ENCODE results near the gene LRRC53. TPM values are rescaled to one million over a fixed set of nuclear protein-coding genes. Genes with fewer than 3 reads are reported as not detected.
A peak's percentile ranks its signal among the peaks of the same experiment; 100 is the strongest.

The LRRC53 gene
- total and polyA plus RNA-seq, 2 experiments from 2014 or later, result not detected

- no peak overlapping the region for H3K27ac ChIP-seq
- TF ChIP-seq EZH2 (IDR thresholded peaks at IDR 0.05; ENCODE audit: borderline replicate concordance), result no peak
- no peak for TF ChIP-seq EZH2phosphoT487 (IDR thresholded peaks at IDR 0.05; ENCODE audit: low read depth, severe bottlenecking, unreplicated experiment)
- no peak for TF ChIP-seq CTCF (IDR thresholded peaks at IDR 0.05; ENCODE audit: poor library complexity)
- 61% methylated on average over 2 of the region's 2 CpGs for WGBS (ENCODE audit: low lambda C conversion rate, missing lambda C conversion rate)
These were observed 78.1 kb downstream of the LRRC53 start for GRCh38 chr1:74434321-74434720.

DNA sequence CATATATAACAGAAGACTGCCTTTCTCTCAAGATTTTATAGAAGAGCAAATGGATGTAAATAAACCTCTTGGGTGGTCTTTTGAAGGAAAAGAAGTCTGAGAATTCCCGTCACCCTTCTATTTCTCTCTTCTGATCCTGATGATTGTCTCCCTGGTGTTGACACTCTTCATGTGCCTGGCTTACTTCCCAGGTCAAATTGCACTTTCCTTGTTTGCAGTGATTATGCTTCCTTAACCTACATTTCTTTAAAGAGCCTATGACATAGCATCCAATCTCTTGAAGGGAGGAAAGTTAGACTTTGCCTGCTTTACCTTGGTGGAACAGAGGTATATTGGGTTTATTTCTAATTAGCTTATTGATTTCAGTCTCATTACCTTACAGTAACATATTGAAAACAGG is 80.1 kb downstream of the LRRC53 start:
- Histone ChIP-seq H3K9me2 (replicated peaks; ENCODE audit: insufficient read depth) (no peaks in the 10 kb centered on the region), H3K36me3 (replicated peaks; ENCODE audit: insufficient read depth, low read depth) (no peaks in the 10 kb centered on the region), H3K4me3 (no peak overlapping the region), H3K27me3 (no peaks in the 10 kb centered on the region), H3K4me1 (ENCODE audit: insufficient read depth) (peaks cover 9% of the 10 kb centered on the region), H3K79me2 (no peaks in the 10 kb centered on the region), H3K4me2 (no peak overlapping the region), H3K27ac (no peak overlapping the region), H4K20me1 (ENCODE audit: insufficient read depth, poor library complexity, severe bottlenecking) (no peaks in the 10 kb centered on the region), H3K9me3 (ENCODE audit: low read depth) (no peaks in the 10 kb centered on the region), H2AFZ (no peak overlapping the region)
- TF ChIP-seq CTCF (IDR thresholded peaks at IDR 0.05; ENCODE audit: poor library complexity) (no peak), EZH2 (IDR thresholded peaks at IDR 0.05; ENCODE audit: borderline replicate concordance) (no peak), EZH2phosphoT487 (IDR thresholded peaks at IDR 0.05; ENCODE audit: low read depth, severe bottlenecking, unreplicated experiment) (no peak)
- WGBS (ENCODE audit: low lambda C conversion rate, missing lambda C conversion rate), result 0% methylated on average over 1 of the region's 1 CpG
- DNase-seq (ENCODE audit: low spot score), result no peak

More at GRCh38 chr1:74434321-74434720, 78.1 kb downstream of the LRRC53 start:
- Histone ChIP-seq H2AFZ (no peak overlapping the region), H3K4me1 (ENCODE audit: insufficient read depth) (peaks cover 9% of the 10 kb centered on the region), H3K4me3 (no peak overlapping the region), H3K9me2 (replicated peaks; ENCODE audit: insufficient read depth) (no peaks in the 10 kb centered on the region), H3K4me2 (no peak overlapping the region), H3K36me3 (replicated peaks; ENCODE audit: insufficient read depth, low read depth) (no peaks in the 10 kb centered on the region), H4K20me1 (ENCODE audit: insufficient read depth, poor library complexity, severe bottlenecking) (no peaks in the 10 kb centered on the region), H3K9me3 (ENCODE audit: low read depth) (no peaks in the 10 kb centered on the region), H3K79me2 (no peaks in the 10 kb centered on the region), H3K27me3 (no peaks in the 10 kb centered on the region)
- DNase-seq (ENCODE audit: low spot score), result no peak

DNA sequence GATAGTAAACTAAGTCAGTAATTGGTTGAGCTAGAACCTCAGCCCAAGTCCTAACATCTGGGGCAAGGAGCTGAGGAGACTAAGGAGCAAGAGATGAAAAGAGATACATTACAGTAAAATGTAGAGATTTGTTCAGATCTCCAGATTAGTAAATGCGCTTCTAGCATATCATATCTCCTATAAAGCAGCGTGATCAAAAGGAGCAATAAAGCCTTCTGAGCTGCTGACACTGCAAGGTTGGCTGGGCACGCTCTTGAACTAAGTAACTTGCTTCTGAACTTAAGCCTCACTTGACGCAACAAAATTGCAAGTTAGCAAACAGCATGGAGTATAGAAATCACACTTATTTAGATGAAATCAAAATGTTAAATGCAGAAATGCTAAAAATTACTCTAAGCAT is 80.9 kb downstream of the LRRC53 start:
- H3K36me3 ChIP-seq (replicated peaks; ENCODE audit: insufficient read depth, low read depth), result no peaks in the 10 kb centered on the region
- no peak overlapping the region for H3K4me3 ChIP-seq
- no peak overlapping the region for H3K27ac ChIP-seq
- no peaks in the 10 kb centered on the region for H3K9me3 ChIP-seq (ENCODE audit: low read depth)
- TF ChIP-seq CTCF (IDR thresholded peaks at IDR 0.05; ENCODE audit: poor library complexity), result no peak
- no peak for TF ChIP-seq EZH2 (IDR thresholded peaks at IDR 0.05; ENCODE audit: borderline replicate concordance)
- TF ChIP-seq EZH2phosphoT487 (IDR thresholded peaks at IDR 0.05; ENCODE audit: low read depth, severe bottlenecking, unreplicated experiment), result no peak
- peak overlapping the region; percentile 22 for H3K4me2 ChIP-seq
- no peaks in the 10 kb centered on the region for H3K27me3 ChIP-seq
- H2AFZ ChIP-seq, result no peak overlapping the region
- DNase-seq (ENCODE audit: low spot score), result no peak
- peaks cover 9% of the 10 kb centered on the region for H3K4me1 ChIP-seq (ENCODE audit: insufficient read depth)
- 37% methylated on average over 4 of the region's 4 CpGs for WGBS (ENCODE audit: low lambda C conversion rate, missing lambda C conversion rate)
- H4K20me1 ChIP-seq (ENCODE audit: insufficient read depth, poor library complexity, severe bottlenecking), result no peaks in the 10 kb centered on the region
- no peaks in the 10 kb centered on the region for H3K79me2 ChIP-seq
- H3K9me2 ChIP-seq (replicated peaks; ENCODE audit: insufficient read depth), result no peaks in the 10 kb centered on the region

Data from hepatocyte (in vitro differentiated cells).